ENCODE data around the gene RPRD1B.

- TF ChIP-seq CTCF (IDR thresholded peaks at IDR 0.05) (no peak), ZFX (IDR thresholded peaks at IDR 0.05; ENCODE audit: borderline replicate concordance) (no peak)
Observed at GRCh38 chr20:37995856-37996605, 37.5 kb upstream of the RPRD1B start.
